RPMI7951 (cell line): ENCODE results near the gene SMPD2. TPM values are rescaled to one million over a fixed set of nuclear protein-coding genes. Genes with fewer than 3 reads are reported as not detected.
A peak's percentile ranks its signal among the peaks of the same experiment; 100 is the strongest.

Experiments
- DNase-seq: peaks from one replicate; pipeline ENCODE4 v3.0.0-alpha.2; 2012; ENCODE audit warnings: low read depth
- total RNA-seq: library from RNA; depleted of rRNA; stranded (reverse); fragments of >200 nt; shearing (Covaris generic); gene quantifications from 2 replicates; pipeline ENCODE4 v1.2.3, GENCODE V29; 2014; rRNA removed

SMPD2 gene
- total RNA-seq, 1 experiment from 2014 or later: 11.5 TPM

DNA sequence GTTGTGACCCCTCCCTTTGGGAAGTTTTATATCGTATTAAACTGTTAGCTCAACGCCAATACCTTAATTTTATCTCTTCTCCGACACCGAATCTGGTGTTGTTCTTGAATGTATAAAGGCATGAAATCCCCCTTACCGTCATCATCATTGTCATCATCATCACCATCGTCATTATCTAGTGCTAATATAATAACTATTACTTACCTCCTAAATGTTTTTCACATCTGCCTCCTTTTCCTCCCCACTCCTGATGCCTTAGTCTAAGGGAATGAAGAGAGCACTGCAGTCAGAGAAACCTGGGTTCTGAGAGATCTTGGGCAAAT, 43.2 kb downstream of the SMPD2 start:
- no peak for DNase-seq

DNA sequence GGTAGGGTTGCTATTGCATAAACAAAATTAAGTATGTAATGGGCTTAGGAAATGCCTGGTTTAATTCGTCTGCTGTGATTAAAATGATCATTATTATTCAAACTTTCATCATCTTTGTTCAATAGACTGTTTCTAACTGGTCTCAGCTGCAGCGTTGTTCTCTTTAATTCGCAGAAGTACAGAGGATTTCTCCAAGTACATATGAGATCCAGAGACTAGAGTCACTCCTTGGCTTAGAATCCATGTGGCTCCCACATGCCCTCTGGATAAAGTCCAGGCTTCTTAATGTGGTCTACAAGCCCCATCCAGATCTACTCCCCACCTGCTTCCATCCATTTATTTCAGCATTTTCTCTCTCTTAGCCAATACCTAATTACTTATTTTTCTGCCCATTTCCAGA, 43.6 kb downstream of the SMPD2 start:
- peak; percentile 48 for DNase-seq

DNA sequence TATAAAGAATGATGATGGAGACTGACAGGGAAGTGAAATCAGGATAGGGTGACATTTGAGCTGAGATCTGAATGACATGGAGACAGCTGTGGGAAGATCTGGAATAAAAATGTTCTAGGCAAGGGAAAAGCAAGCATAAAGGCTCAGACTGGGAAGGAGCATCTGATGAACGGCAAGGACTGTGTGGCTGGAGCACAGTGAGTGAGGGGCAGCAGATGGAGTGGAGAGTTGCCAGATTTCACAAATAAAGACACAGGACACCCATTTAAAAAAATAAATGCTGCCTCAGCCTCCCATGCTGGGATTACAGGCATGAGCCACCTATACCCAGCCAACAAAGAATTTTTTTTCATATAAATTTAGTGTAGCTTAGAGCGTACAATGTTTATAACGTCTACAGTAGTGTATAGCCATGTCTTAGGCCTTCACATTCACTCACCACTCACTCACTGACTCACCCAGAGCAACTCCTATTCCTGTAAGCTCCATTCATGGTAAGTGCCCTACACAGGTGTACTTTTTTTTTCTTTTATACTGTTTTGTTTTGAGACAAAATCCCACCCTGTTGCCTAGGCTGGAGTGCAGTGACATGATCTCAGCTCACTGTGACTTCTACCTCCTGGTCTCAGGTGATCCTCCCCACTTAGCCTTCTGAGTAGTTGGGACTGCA, 44.9 kb downstream of the SMPD2 start:
- no peak for DNase-seq

DNA sequence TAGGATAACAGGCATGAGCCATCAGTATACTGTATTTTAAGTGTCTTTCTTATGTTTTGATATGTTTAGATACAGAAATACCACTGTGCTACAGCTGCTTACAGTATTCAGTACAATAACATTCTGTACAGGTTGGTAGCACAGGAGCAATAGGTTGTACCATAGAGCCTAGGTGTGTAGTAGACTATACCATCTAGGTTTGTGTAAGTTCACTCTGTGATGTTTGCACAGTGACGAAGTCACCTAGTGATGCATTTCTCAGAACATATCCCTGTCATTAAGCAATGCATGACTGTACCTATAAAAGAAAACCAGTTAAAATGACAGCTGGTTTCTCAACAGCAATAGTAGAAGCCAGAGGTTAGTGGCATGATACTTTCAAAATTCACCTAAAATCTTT, 45.5 kb downstream of the SMPD2 start:
- DNase-seq: no peak

DNA sequence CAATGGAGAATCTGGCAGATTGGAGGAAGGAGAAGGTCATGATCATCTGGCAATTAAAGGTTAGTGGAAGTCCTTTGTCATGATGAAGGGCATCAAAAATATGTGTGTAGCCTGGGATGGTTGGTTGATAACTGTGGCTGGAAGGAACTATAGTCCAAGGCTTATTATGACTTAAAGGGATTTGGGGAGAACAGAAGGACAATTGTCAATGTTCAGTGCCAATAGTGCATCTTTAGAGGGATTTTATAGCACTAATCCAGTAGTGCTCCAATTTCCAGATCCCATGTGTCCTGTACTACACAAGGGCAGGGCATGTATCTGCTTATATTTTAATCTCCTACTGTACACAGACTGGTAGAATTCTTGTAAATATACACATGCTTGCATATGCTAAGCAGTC, 47.5 kb downstream of the SMPD2 start:
- no peak for DNase-seq

DNA sequence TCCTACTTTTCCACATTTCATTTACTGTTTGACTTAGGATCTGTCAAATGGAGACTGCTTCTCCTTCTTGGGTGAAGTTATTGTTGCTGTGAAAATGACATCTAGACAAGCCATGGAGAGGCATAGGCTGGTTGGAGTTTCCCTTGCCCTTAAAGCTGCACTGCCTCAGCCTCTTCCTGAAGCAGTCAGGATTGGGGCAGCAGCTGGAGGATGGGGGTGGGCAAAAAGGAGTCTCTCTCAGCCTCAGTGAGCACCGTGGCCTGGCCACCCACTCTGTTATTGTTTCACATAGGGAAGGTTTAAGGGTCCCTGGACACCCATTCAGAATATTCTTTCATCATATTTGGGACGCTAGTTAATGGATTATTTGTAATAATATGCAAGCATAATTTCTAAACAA, 50.2 kb downstream of the SMPD2 start:
- no peak for DNase-seq

DNA sequence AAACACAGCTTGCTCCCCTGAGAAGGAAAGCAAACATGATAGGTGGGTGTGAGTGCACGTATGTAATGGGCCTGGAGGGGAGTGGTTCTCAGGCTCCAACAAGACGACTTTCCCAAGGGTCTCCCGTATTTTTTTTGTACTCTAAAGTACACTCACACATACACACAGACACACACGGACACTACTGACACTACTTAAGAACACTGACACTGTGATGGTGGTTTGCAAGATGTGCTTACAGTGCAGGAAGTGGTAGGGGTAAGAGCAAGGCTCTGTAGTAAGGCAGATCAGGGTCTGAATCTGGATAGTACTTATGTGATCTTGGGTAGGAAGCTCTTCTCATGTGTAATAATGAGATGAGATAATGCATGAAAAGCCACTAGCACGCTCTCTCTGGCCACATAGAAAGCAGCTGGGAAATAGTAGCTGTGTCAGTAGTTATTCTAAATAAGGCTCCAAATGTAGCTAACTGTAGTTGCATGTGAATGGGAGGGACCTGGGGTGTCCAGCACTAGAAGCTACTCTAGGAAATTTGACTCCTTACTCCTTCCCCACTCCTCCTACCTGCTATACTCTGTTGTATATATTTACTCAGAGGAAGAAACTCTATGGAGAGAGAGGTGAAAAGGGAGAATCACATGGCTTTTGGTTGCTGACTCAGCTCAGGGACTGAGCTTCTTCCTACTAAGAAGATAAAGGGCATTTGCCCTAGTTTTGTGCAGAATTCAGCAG, 50.8 kb downstream of the SMPD2 start:
- DNase-seq: no peak

Other genes with a start within 250 kb of the SMPD2 start
- gene CD164, start 58.3 kb upstream of the SMPD2 start, total RNA-seq: 274 and 382 TPM in 2 replicates
- 1.1 and 1.7 TPM in 2 replicates for gene PPIL6, start 96 bp upstream of the SMPD2 start, total RNA-seq
- gene MICAL1, start 15.0 kb downstream of the SMPD2 start, total RNA-seq: 19.9 and 22.3 TPM in 2 replicates
- gene ZBTB24, start 42.5 kb downstream of the SMPD2 start, total RNA-seq: 7.9 and 8.4 TPM in 2 replicates